Subcutaneous adipose tissue (tissue), 4 donors: ENCODE measurements around the gene MMP24OS. TPM values are rescaled to one million over a fixed set of nuclear protein-coding genes. Genes with fewer than 3 reads are reported as not detected.

ENCODE experiments used
- total RNA-seq, 4 donors: library from RNA; depleted of rRNA; stranded (reverse); fragments of >200 nt; gene quantifications; one replicate each; pipeline ENCODE4 v1.1.0, GENCODE V29; 2016
- TF ChIP-seq, protein P1 (sequence below): fragments of 450-650 bp; IDR thresholded peaks from one replicate; pipeline ENCODE4 v1.5.1; 2016; ENCODE audit warnings: low read depth, mild to moderate bottlenecking, control low read depth, antibody characterized with exemption, moderate library complexity

Gene MMP24OS
- total RNA-seq, 4 donors from 2014 or later: 27.5 to 56.5 (median 31.6) TPM

DNA sequence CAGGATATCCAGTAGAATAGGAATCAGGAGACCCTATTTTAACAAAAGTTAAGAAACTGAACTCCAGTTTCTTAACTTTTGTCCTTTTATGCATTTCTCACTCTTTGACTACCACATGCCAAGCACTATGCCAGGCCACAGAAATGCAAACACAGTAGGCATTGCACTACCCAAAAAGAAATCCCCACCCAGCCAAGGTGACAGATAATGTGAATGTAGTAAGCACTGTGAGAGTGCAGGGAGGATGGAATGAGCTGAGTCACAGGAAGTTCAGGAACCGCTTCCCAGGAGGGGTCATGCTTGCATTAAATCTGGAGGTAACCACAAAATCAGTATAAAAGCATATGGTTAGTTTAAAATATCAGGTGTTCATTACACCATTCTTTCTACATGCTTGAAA lies 34.4 kb upstream of the MMP24OS start:
- TF ChIP-seq, protein P1, sequence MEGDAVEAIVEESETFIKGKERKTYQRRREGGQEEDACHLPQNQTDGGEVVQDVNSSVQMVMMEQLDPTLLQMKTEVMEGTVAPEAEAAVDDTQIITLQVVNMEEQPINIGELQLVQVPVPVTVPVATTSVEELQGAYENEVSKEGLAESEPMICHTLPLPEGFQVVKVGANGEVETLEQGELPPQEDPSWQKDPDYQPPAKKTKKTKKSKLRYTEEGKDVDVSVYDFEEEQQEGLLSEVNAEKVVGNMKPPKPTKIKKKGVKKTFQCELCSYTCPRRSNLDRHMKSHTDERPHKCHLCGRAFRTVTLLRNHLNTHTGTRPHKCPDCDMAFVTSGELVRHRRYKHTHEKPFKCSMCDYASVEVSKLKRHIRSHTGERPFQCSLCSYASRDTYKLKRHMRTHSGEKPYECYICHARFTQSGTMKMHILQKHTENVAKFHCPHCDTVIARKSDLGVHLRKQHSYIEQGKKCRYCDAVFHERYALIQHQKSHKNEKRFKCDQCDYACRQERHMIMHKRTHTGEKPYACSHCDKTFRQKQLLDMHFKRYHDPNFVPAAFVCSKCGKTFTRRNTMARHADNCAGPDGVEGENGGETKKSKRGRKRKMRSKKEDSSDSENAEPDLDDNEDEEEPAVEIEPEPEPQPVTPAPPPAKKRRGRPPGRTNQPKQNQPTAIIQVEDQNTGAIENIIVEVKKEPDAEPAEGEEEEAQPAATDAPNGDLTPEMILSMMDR: no peak

DNA sequence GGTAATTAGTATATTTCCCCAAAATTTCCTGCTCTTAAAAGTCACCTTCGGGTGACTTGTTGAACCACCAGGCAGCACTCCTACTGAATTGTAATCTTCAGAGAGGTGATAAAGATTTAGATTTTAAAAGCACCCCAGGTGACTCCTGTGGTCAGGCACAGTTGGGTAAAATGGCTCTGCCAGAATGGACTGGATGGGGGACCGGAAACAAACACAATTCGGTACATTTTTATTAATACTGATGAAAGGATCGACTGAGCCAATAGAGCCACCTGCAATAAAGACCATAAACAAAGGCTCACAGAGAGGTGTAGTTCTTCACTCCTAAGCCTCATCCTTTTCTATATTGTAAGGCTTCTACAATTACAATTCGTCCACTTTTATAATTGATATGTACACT lies 33.9 kb upstream of the MMP24OS start:
- TF ChIP-seq, protein P1: no peak

DNA sequence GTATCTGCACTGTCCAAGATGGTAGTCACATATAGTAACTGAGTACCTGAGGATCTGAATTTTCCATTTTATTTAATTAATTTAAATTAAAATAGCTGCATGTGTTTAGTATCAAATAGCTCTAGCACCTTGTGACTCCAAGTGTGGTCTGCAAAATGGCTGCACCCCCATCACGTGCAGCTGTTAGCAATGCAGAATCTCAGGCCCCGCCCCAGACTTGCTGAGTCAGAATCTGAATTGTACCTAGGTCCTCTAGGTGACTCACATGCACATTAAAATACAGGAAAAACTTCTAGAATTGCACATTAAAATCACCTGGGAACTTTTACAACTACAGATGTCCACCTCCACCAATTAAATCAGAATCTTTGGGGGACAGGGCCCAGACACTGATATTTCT lies 33.5 kb upstream of the MMP24OS start:
- TF ChIP-seq, protein P1: no peak

DNA sequence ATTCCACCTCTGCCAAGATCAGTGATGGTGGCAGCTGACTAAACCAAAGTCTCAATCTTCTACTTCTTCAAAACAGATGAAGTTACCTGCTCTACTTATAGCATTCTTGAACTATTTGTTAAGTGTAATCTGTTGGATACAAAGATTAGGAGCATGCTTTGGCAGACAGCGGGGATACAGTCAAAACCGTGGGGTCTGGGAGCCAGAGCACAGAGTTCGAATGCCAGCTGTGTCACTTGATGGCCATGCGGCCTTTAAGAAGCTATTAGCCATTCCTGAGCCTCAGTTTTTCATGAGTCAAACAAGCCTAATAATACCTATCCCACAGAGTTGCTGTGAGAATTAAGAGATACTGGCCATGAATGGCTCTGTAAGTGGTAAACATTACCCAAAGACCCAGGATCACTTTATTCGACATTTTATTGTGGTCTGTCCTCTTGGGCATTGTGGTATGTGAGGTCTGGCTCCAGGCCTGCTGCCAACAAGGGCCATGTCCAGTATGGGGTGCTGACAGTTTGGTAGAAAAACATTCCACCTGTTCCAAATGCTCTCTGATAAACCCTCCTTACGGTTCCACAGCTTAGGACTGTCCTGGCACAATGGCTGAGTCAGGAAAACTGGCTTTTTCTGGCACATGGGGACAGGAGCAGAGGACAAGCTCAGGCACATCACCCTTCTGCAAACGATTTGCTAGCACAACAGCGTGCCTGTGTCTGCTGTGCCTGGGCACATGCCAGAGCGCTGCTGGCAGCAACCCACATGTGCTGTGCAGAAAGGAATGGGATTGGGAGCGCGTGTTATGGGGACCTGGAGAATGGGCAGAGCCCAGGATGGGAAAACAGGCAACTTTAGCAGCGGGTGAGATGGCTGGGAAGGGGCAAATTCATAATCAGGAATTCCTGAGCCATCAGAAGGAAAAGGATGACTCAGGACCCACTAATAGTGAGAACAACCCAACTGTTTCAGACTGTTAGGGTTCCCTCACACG lies 30.0 kb upstream of the MMP24OS start:
- TF ChIP-seq, protein P1: no peak

GRCh38 chr20:35306931-35307517 lies 29.1 kb upstream of the MMP24OS start:
- TF ChIP-seq, protein P1: no peak

DNA sequence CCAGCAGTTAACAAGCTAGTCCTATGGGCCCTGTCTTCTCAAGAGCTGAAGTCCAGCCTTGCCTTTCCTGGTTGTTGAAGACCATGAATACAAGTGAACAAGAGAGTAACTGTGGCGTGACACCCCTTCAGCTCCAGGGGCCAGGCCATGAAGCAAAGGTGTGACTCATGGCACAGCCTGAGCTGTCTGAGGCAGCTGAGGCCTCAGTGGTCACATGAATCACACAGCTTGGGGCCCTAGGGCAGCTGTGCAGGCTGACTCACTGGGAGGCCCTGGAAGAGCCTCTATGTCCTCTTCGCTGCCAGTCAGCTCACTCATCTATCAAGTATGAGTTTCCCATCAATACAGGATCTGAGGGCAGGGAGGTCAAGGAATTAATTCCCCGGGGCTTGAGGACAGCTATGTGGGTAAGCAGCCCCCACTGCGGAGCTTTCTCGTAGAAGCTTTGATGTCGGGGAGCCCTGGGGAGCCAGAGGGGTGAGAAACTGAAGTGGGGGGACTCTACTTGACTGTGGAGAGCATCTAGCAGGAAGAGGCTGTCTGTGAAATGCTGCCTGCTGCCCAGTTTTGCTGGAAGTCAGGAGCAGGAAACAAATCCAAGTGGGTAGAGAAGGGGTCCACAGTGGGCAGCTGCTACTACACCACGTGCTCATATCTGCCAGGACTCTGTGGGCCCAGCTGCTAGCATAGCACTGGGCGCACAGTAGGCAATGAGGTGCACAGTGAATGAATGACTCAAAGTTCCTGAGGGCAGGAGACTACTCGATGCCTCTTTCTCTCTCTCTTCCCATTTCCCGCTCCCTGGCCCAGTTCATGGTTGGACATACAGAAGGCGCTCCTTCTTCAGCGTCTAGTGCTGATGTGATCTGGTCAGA lies 28.0 kb upstream of the MMP24OS start:
- TF ChIP-seq, protein P1: no peak
